ENCODE measurements around the gene ARHGAP18.

The ARHGAP18 gene

GRCh38 chr6:129691043-129691640, 18.8 kb downstream of the ARHGAP18 start:
- no peak for DNase-seq

GRCh38 chr6:129686941-129687627, 22.9 kb downstream of the ARHGAP18 start:
- DNase-seq = peak; percentile 72

GRCh38 chr6:129685662-129686031, 24.3 kb downstream of the ARHGAP18 start:
- no peak for DNase-seq

- no peak for DNase-seq
These were observed 24.9 kb downstream of the ARHGAP18 start for GRCh38 chr6:129684903-129685661.

GRCh38 chr6:129684323-129684884, 25.6 kb downstream of the ARHGAP18 start:
- no peak for DNase-seq

GRCh38 chr6:129683601-129684322, 26.2 kb downstream of the ARHGAP18 start:
- DNase-seq = peak; percentile 86

- no peak for DNase-seq
These were observed 28.1 kb downstream of the ARHGAP18 start for GRCh38 chr6:129681913-129682205.

- DNase-seq = no peak
These were observed 29.3 kb downstream of the ARHGAP18 start for GRCh38 chr6:129680633-129681032.

- DNase-seq = no peak
These were observed 30.2 kb downstream of the ARHGAP18 start for GRCh38 chr6:129679758-129680157.

- no peak for DNase-seq
These were observed 30.7 kb downstream of the ARHGAP18 start for GRCh38 chr6:129679275-129679674.

- DNase-seq = no peak
These were observed 31.5 kb downstream of the ARHGAP18 start for GRCh38 chr6:129678463-129678862.

GRCh38 chr6:129677620-129678325, 32.2 kb downstream of the ARHGAP18 start:
- no peak for DNase-seq

GRCh38 chr6:129675669-129676472, 34.1 kb downstream of the ARHGAP18 start:
- DNase-seq = no peak

GRCh38 chr6:129673748-129674147, 36.2 kb downstream of the ARHGAP18 start:
- DNase-seq = no peak

- DNase-seq = no peak
These were observed 36.9 kb downstream of the ARHGAP18 start for GRCh38 chr6:129672881-129673631.

GRCh38 chr6:129672341-129672682, 37.7 kb downstream of the ARHGAP18 start:
- DNase-seq = no peak

GRCh38 chr6:129671442-129672340, 38.3 kb downstream of the ARHGAP18 start:
- DNase-seq = no peak

- no peak for DNase-seq
These were observed 39.3 kb downstream of the ARHGAP18 start for GRCh38 chr6:129670634-129671033.

GRCh38 chr6:129667621-129668020, 42.4 kb downstream of the ARHGAP18 start:
- no peak for DNase-seq

- no peak for DNase-seq
These were observed 42.9 kb downstream of the ARHGAP18 start for GRCh38 chr6:129667034-129667433.
